Breast epithelium (tissue), 3 donors: ENCODE results near the gene CTDSPL.

Experiments
- POLR2AphosphoS5 ChIP-seq, 3 donors: sonication (generic); formaldehyde crosslinking; IDR thresholded peaks; one replicate each; pipeline ENCODE4 v1.6.1; 2017; ENCODE audit warnings: antibody characterized with exemption in 3 of 3
- TF ChIP-seq, protein P1 (sequence below), 3 donors: fragments of 450-650 bp; IDR thresholded peaks; one replicate each; pipeline ENCODE4 v1.5.1; 2016 to 2017; ENCODE audit warnings: antibody characterized with exemption in 3 of 3, mild to moderate bottlenecking in 3 of 3, moderate library complexity in 3 of 3

GRCh38 chr3:38005076-38006020 is 143.7 kb downstream of the CTDSPL start:
- TF ChIP-seq, protein P1, sequence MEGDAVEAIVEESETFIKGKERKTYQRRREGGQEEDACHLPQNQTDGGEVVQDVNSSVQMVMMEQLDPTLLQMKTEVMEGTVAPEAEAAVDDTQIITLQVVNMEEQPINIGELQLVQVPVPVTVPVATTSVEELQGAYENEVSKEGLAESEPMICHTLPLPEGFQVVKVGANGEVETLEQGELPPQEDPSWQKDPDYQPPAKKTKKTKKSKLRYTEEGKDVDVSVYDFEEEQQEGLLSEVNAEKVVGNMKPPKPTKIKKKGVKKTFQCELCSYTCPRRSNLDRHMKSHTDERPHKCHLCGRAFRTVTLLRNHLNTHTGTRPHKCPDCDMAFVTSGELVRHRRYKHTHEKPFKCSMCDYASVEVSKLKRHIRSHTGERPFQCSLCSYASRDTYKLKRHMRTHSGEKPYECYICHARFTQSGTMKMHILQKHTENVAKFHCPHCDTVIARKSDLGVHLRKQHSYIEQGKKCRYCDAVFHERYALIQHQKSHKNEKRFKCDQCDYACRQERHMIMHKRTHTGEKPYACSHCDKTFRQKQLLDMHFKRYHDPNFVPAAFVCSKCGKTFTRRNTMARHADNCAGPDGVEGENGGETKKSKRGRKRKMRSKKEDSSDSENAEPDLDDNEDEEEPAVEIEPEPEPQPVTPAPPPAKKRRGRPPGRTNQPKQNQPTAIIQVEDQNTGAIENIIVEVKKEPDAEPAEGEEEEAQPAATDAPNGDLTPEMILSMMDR (IDR thresholded peaks at IDR 0.05): no peak
- TF ChIP-seq POLR2AphosphoS5 (IDR thresholded peaks at IDR 0.05): peak in 1 of 3 donors; percentile 41
